GM12878 (cell line): ENCODE results near the gene COL25A1. TPM values are rescaled to one million over a fixed set of nuclear protein-coding genes. Genes with fewer than 3 reads are reported as not detected.

Experiments
- ATAC-seq: fragments of 200-7000 bp; cut with Tn5 transposase; 3 replicates; pipeline ENCODE4 v1.9.1; 2020; ENCODE audit warnings: mild to moderate bottlenecking, moderate library complexity
- BruUV-seq: library from RNA; stranded (reverse); fragments of 400-500 nt; replicated peaks from 2 replicates; lab custom pipeline; 2021; lab: Mats Ljungman, UMichigan
- CTCF ChIA-PET: fragments of 300-600 bp; sonication (Branson Sonifier 250); formaldehyde crosslinking; extraction: SDS; loops from one replicate; lab custom pipeline; 2021; ENCODE audit warnings: inconsistent platforms; lab: Yijun Ruan, JAX
- POLR2A ChIA-PET: fragments of 350-600 bp; formaldehyde crosslinking; extraction: SDS; loops from one replicate; lab custom pipeline; 2021; ENCODE audit warnings: inconsistent platforms; lab: Charles Lee
- RAD21 ChIA-PET: fragments of 300-600 bp; sonication (Branson Sonifier 250); formaldehyde crosslinking; loops from one replicate; lab custom pipeline; 2023; ENCODE audit warnings: antibody characterized with exemption; ENCODE audit not compliant: unreplicated experiment; lab: Charles Lee
- SMC1A ChIA-PET: fragments of 300-600 bp; sonication (Branson Sonifier 250); formaldehyde crosslinking; loops from one replicate; lab custom pipeline; 2023; ENCODE audit not compliant: unreplicated experiment, uncharacterized antibody; lab: Charles Lee
- DNase-seq: peaks from one replicate; pipeline ENCODE4 v3.0.0-alpha.2; 2011; ENCODE audit warnings: low read depth, low spot score
- FAIRE-seq: peaks from 3 replicates; lab custom pipeline; 2011; peaks lifted over from hg19 to GRCh38; lab: Jason Lieb, UNC
- H2AFZ ChIP-seq: 2 replicates; pipeline ENCODE4 v1.6.0; 2011; ENCODE audit warnings: low read depth, low read length, control low read depth; ENCODE audit not compliant: control insufficient read depth
- H3K27ac ChIP-seq: 2 replicates; pipeline ENCODE4 v1.5.1; 2011; ENCODE audit warnings: control low read depth; ENCODE audit not compliant: control insufficient read depth, insufficient read depth
- H3K27me3 ChIP-seq, 2 experiments: replicated peaks in 1 of 2; 2 replicates each; pipeline versions ENCODE4 v1.6.0 to v1.6.1; 2011; ENCODE audit warnings: low read length in 1 of 2; ENCODE audit not compliant: control insufficient read depth in 2 of 2, insufficient read depth in 2 of 2
- H3K36me3 ChIP-seq, 2 experiments: 2 replicates each; pipeline ENCODE4 v1.5.1; 2011; ENCODE audit warnings: low read length in 1 of 2; ENCODE audit not compliant: control insufficient read depth in 2 of 2, insufficient read depth in 2 of 2
- H3K4me1 ChIP-seq: 2 replicates; pipeline ENCODE4 v1.6.1; 2011; ENCODE audit warnings: mild to moderate bottlenecking, low read length, moderate library complexity, mixed read lengths; ENCODE audit not compliant: control insufficient read depth, insufficient read depth
- H3K4me2 ChIP-seq: 2 replicates; pipeline ENCODE4 v1.6.0; 2011; ENCODE audit warnings: control low read depth; ENCODE audit not compliant: control insufficient read depth, insufficient read depth
- H3K4me3 ChIP-seq: fragments of 200-600 bp; sonication (generic); 2 replicates; pipeline ENCODE4 v1.5.1; 2016
- H3K79me2 ChIP-seq: 2 replicates; pipeline ENCODE4 v1.6.0; 2011; ENCODE audit warnings: low read length; ENCODE audit not compliant: control insufficient read depth, insufficient read depth
- H3K9ac ChIP-seq: 2 replicates; pipeline ENCODE4 v1.8.0; 2011; ENCODE audit warnings: low read length, control low read depth, mixed read lengths; ENCODE audit not compliant: control insufficient read depth, insufficient read depth
- H3K9me3 ChIP-seq: replicated peaks from 3 replicates; pipeline ENCODE4 v1.5.1; 2011; ENCODE audit warnings: mild to moderate bottlenecking, low read length; ENCODE audit not compliant: control insufficient read depth, insufficient read depth
- H4K20me1 ChIP-seq: 2 replicates; pipeline ENCODE4 v1.6.0; 2011; ENCODE audit not compliant: control insufficient read depth, insufficient read depth
- CBX3 ChIP-seq: fragments of 200-600 bp; sonication (generic); IDR thresholded peaks from 2 replicates; pipeline ENCODE4 v1.6.1; 2016; ENCODE audit warnings: low read depth, borderline replicate concordance
- EZH2 ChIP-seq: IDR thresholded peaks from 2 replicates; pipeline ENCODE4 v1.6.1; 2012; ENCODE audit warnings: low read depth, mild to moderate bottlenecking, control low read depth, inconsistent platforms, low read length, borderline replicate concordance; ENCODE audit not compliant: control insufficient read depth
- IRF3 ChIP-seq: fragments of 450-650 bp; IDR thresholded peaks from 2 replicates; pipeline ENCODE4 v1.6.1; 2014; ENCODE audit warnings: mild to moderate bottlenecking
- LARP7 ChIP-seq: fragments of 450-650 bp; IDR thresholded peaks from 2 replicates; pipeline ENCODE4 v1.6.1; 2017; ENCODE audit warnings: mild to moderate bottlenecking
- MYB ChIP-seq: fragments of 150-350 bp; IDR thresholded peaks from 2 replicates; pipeline ENCODE4 v1.6.1; 2014; ENCODE audit warnings: mild to moderate bottlenecking, low read depth, low read length, borderline replicate concordance
- REST ChIP-seq: IDR thresholded peaks from 2 replicates; pipeline ENCODE4 v1.6.1; 2012; ENCODE audit warnings: mild to moderate bottlenecking, low read depth, low read length
- RUNX3 ChIP-seq: IDR thresholded peaks from 2 replicates; pipeline ENCODE4 v1.6.1; 2012; ENCODE audit warnings: low read length, inconsistent platforms
- TAF1 ChIP-seq: IDR thresholded peaks from 2 replicates; pipeline ENCODE4 v1.6.1; 2011; ENCODE audit warnings: mild to moderate bottlenecking, low read depth, low read length, borderline replicate concordance
- ZNF207 ChIP-seq: fragments of 450-650 bp; IDR thresholded peaks from 2 replicates; pipeline ENCODE4 v1.6.1; 2014; ENCODE audit warnings: antibody characterized with exemption, mild to moderate bottlenecking, borderline replicate concordance
- ZNF217 ChIP-seq: fragments of 450-650 bp; IDR thresholded peaks from 2 replicates; pipeline ENCODE4 v1.6.1; 2017; ENCODE audit warnings: antibody characterized with exemption, mild to moderate bottlenecking
- WGBS: methylation state at CpG from one replicate; pipeline ENCODE4 v1.1.6; 2016; ENCODE audit warnings: low lambda C conversion rate; ENCODE audit not compliant: insufficient replicate concordance, insufficient coverage; ENCODE audit errors: missing lambda C conversion rate; 5-methylcytosine and 5-hydroxymethylcytosine counted together
- in situ Hi-C: fragments of 300-500 bp; cut with MboI; formaldehyde crosslinking; loops from 9 replicates; pipeline ENCODE4 v1.14.3; 2018; ENCODE audit warnings: mixed read lengths
- intact Hi-C: fragments of 100-400 bp; cut with micrococcal nuclease; formaldehyde crosslinking; loops from one replicate; pipeline ENCODE4 v1.14.2; 2022; ENCODE audit not compliant: unreplicated experiment
- polyA plus RNA-seq, 11 experiments: library from polyadenylated mRNA; depleted of rRNA in 4 of 11; unstranded in 6 of 11; stranded (reverse) in 5 of 11; fragments of >200 nt; fragmentation: Nextera tagmentation in 4 of 11; fragmentation: Illumina TruSeq in 1 of 11; extraction: Ambion mirVana in 4 of 11; extraction: Trizol in 1 of 11; gene quantifications; 1 replicate in 1 of 11; 2 replicates in 10 of 11; pipeline versions ENCODE4 v1.2.1 to v1.2.3, GENCODE V29; 2011 to 2016; ENCODE audit warnings: inconsistent platforms in 2 of 11, missing spikeins in 2 of 11, low read depth in 1 of 11
- total RNA-seq, 4 experiments: library from RNA; depleted of rRNA in 3 of 4; stranded (reverse); fragments of >200 nt in 3 of 4; fragmentation: Illumina TruSeq in 1 of 4; extraction: Trizol in 1 of 4; gene quantifications; 2 replicates each; pipeline versions ENCODE4 v1.2.1 to v1.2.3, GENCODE V29; 2013 to 2021
- TF ChIP-seq, protein P1 (sequence below): fragments of 450-650 bp; IDR thresholded peaks from 2 replicates; pipeline ENCODE4 v1.6.1; 2017; ENCODE audit warnings: borderline replicate concordance

Gene COL25A1
- total and polyA plus RNA-seq, 10 of the 15 experiments (the other 5 are each of a cell fraction or from before 2014, with no cell fraction given): 0.01 to 0.26 (median 0.12) TPM; not detected in 6

GRCh38 chr4:109040441-109040840, 262.0 kb downstream of the COL25A1 start:
- SMC1A ChIA-PET: no interaction called here
- no TSS peak for BruUV-seq
- RAD21 ChIA-PET: no interaction called here
- intact Hi-C loops: no loop called here
- CTCF ChIA-PET: no interaction called here
- POLR2A ChIA-PET: no interaction called here
- Histone ChIP-seq H3K4me1 (no peaks in the 10 kb centered on the region), H3K4me3 (no peak overlapping the region), H3K9me3 (no peaks in the 10 kb centered on the region), H4K20me1 (no peaks in the 10 kb centered on the region), H3K79me2 (no peaks in the 10 kb centered on the region), H3K27ac (no peak overlapping the region), H3K4me2 (no peak overlapping the region), H2AFZ (no peak overlapping the region), H3K36me3 (no peaks in the 10 kb centered on the region), H3K27me3 (no peaks in the 10 kb centered on the region), H3K9ac (no peak overlapping the region)
- ATAC-seq (no peak), FAIRE-seq (no peak), DNase-seq (no peak)
- 26% methylated on average over 5 of the region's 5 CpGs for WGBS
- in situ Hi-C loops: no loop called here
- TF ChIP-seq IRF3 (no peak), TAF1 (no peak), ZNF207 (no peak), LARP7 (no peak), EZH2 (no peak), MYB (no peak), ZNF217 (no peak), REST (no peak), CBX3 (no peak), RUNX3 (no peak)
- TF ChIP-seq, protein P1, sequence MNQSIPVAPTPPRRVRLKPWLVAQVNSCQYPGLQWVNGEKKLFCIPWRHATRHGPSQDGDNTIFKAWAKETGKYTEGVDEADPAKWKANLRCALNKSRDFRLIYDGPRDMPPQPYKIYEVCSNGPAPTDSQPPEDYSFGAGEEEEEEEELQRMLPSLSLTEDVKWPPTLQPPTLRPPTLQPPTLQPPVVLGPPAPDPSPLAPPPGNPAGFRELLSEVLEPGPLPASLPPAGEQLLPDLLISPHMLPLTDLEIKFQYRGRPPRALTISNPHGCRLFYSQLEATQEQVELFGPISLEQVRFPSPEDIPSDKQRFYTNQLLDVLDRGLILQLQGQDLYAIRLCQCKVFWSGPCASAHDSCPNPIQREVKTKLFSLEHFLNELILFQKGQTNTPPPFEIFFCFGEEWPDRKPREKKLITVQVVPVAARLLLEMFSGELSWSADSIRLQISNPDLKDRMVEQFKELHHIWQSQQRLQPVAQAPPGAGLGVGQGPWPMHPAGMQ: no peak
